NCI-H1694 treated with DMSO at 0.1 percent for 48 hours (cell line): Measurements from ENCODE around the gene SHKBP1.
"Not testable (repeated sequence)": the region's sequence is repeated elsewhere in the genome, so short reads cannot be mapped to it uniquely, and the experiment has no call there.

Experiments used
- DNase-seq: peaks from one replicate; lab custom pipeline; 2025; lab: John Stamatoyannopoulos, UW

Gene SHKBP1

GRCh38 chr19:40616178-40616577 is 39.5 kb downstream of the SHKBP1 start:
- no peak for DNase-seq

- DNase-seq, result no peak
Measured at GRCh38 chr19:40616941-40617340, 40.3 kb downstream of the SHKBP1 start.

- no peak for DNase-seq
Measured at GRCh38 chr19:40617961-40618360, 41.3 kb downstream of the SHKBP1 start.

GRCh38 chr19:40619333-40620160 is 42.9 kb downstream of the SHKBP1 start:
- DNase-seq, result peak; percentile 66

GRCh38 chr19:40620161-40620485 is 43.5 kb downstream of the SHKBP1 start:
- no peak for DNase-seq

- DNase-seq, result no peak
Measured at GRCh38 chr19:40621283-40621682, 44.6 kb downstream of the SHKBP1 start.

- DNase-seq, result no peak
Measured at GRCh38 chr19:40621966-40622772, 45.5 kb downstream of the SHKBP1 start.

GRCh38 chr19:40622773-40623075 is 46.1 kb downstream of the SHKBP1 start:
- DNase-seq, result no peak

- DNase-seq, result no peak
Measured at GRCh38 chr19:40623403-40624251, 47.0 kb downstream of the SHKBP1 start.

GRCh38 chr19:40624369-40625153 is 47.9 kb downstream of the SHKBP1 start:
- not testable (repeated sequence) for DNase-seq

GRCh38 chr19:40625406-40626120 is 48.9 kb downstream of the SHKBP1 start:
- no peak for DNase-seq

GRCh38 chr19:40626918-40627317 is 50.2 kb downstream of the SHKBP1 start:
- no peak for DNase-seq

- no peak for DNase-seq
Measured at GRCh38 chr19:40627486-40628279, 51.0 kb downstream of the SHKBP1 start.

- no peak for DNase-seq
Measured at GRCh38 chr19:40629346-40629745, 52.7 kb downstream of the SHKBP1 start.

GRCh38 chr19:40630571-40631160 is 54.0 kb downstream of the SHKBP1 start:
- DNase-seq, result no peak

- DNase-seq, result no peak
Measured at GRCh38 chr19:40632311-40633036, 55.8 kb downstream of the SHKBP1 start.

- no peak for DNase-seq
Measured at GRCh38 chr19:40633207-40633606, 56.5 kb downstream of the SHKBP1 start.

GRCh38 chr19:40638327-40638726 is 61.7 kb downstream of the SHKBP1 start:
- DNase-seq, result no peak

GRCh38 chr19:40639638-40639982 is 62.9 kb downstream of the SHKBP1 start:
- no peak for DNase-seq
